Liver (tissue), 9 donors: ENCODE data around the gene GAS2L3. TPM values are rescaled to one million over a fixed set of nuclear protein-coding genes. Genes with fewer than 3 reads are reported as not detected.

Source experiments
- DNase-seq: peaks from one replicate; pipeline ENCODE4 v3.0.0-alpha.2; 2017; ENCODE audit warnings: low spot score
- H3K27ac ChIP-seq, 2 donors: one replicate each; pipeline ENCODE4 v1.7.0; 2013; ENCODE audit warnings: inconsistent platforms in 2 of 2, low read length in 2 of 2, control low read depth in 1 of 2, low read depth in 1 of 2, mild to moderate bottlenecking in 1 of 2
- H3K27me3 ChIP-seq, 4 donors: one replicate each; pipeline versions ENCODE4 v1.6.1 to v1.7.0; 2013; ENCODE audit warnings: low read length in 3 of 4, inconsistent platforms in 1 of 4, mild to moderate bottlenecking in 1 of 4, moderate library complexity in 1 of 4; ENCODE audit not compliant: control insufficient read depth in 4 of 4, insufficient read depth in 4 of 4
- H3K36me3 ChIP-seq, 4 donors: one replicate each; pipeline versions ENCODE4 v1.6.1 to v1.7.0; 2013; ENCODE audit warnings: low read length in 3 of 4, mild to moderate bottlenecking in 3 of 4, low read depth in 1 of 4, moderate library complexity in 1 of 4; ENCODE audit not compliant: control insufficient read depth in 4 of 4, insufficient read depth in 3 of 4
- H3K4me1 ChIP-seq, 4 donors: one replicate each; pipeline versions ENCODE4 v1.6.1 to v1.7.0; 2013; ENCODE audit warnings: low read length in 3 of 4, mild to moderate bottlenecking in 3 of 4, moderate library complexity in 1 of 4; ENCODE audit not compliant: control insufficient read depth in 4 of 4, insufficient read depth in 4 of 4
- H3K4me3 ChIP-seq, 3 donors: one replicate each; pipeline versions ENCODE4 v1.6.1 to v1.7.0; 2013; ENCODE audit warnings: low read length in 3 of 3, control low read depth in 1 of 3, low read depth in 1 of 3, mild to moderate bottlenecking in 1 of 3
- H3K9ac ChIP-seq, 2 donors: one replicate each; pipeline ENCODE4 v1.7.0; 2013; ENCODE audit warnings: low read length in 2 of 2, mild to moderate bottlenecking in 2 of 2, moderate library complexity in 2 of 2, control low read depth in 1 of 2, low read depth in 1 of 2
- H3K9me3 ChIP-seq, 4 donors: one replicate each; pipeline versions ENCODE4 v1.6.1 to v1.7.0; 2013; ENCODE audit warnings: low read length in 3 of 4; ENCODE audit not compliant: control insufficient read depth in 4 of 4
- CTCF ChIP-seq: fragments of 150-350 bp; IDR thresholded peaks from 2 replicates; pipeline ENCODE4 v1.5.1; 2017; ENCODE audit warnings: improper control_type of control experiment, low read depth, low read length; ENCODE audit not compliant: missing input control
- EGR1 ChIP-seq, 2 donors: IDR thresholded peaks; 2 replicates each; pipeline ENCODE4 v1.6.1; 2016 to 2018; ENCODE audit warnings: antibody characterized with exemption in 2 of 2, low read depth in 2 of 2
- FOXA1 ChIP-seq: IDR thresholded peaks from 2 replicates; pipeline ENCODE4 v1.6.1; 2016; ENCODE audit warnings: antibody characterized with exemption
- FOXA2 ChIP-seq: IDR thresholded peaks from 2 replicates; pipeline ENCODE4 v1.6.1; 2016; ENCODE audit warnings: antibody characterized with exemption
- GABPA ChIP-seq, 2 donors: IDR thresholded peaks in 1 of 2; conservative IDR thresholded peaks in 1 of 2; 2 replicates each; pipeline ENCODE4 v1.6.1; 2016; ENCODE audit warnings: antibody characterized with exemption in 2 of 2, mild to moderate bottlenecking in 1 of 2, moderate library complexity in 1 of 2
- HNF4A ChIP-seq, 2 donors: conservative IDR thresholded peaks; 2 replicates each; pipeline ENCODE4 v1.6.1; 2016; ENCODE audit warnings: antibody characterized with exemption in 2 of 2, mild to moderate bottlenecking in 2 of 2
- HNF4G ChIP-seq: IDR thresholded peaks from 2 replicates; pipeline ENCODE4 v1.6.1; 2016; ENCODE audit warnings: antibody characterized with exemption
- JUND ChIP-seq, 2 donors: IDR thresholded peaks; 2 replicates each; pipeline ENCODE4 v1.6.1; 2016; ENCODE audit warnings: antibody characterized with exemption in 2 of 2
- MAX ChIP-seq: IDR thresholded peaks from 2 replicates; pipeline ENCODE4 v1.6.1; 2016; ENCODE audit warnings: antibody characterized with exemption
- NR2F2 ChIP-seq: IDR thresholded peaks from 2 replicates; pipeline ENCODE4 v1.6.1; 2016; ENCODE audit warnings: antibody characterized with exemption
- RAD21 ChIP-seq, 2 donors: IDR thresholded peaks; 2 replicates each; pipeline ENCODE4 v1.6.1; 2016; ENCODE audit warnings: antibody characterized with exemption in 2 of 2, mild to moderate bottlenecking in 2 of 2
- REST ChIP-seq: IDR thresholded peaks from 2 replicates; pipeline ENCODE4 v1.6.1; 2016; ENCODE audit warnings: antibody characterized with exemption, mild to moderate bottlenecking
- RXRA ChIP-seq, 2 donors: IDR thresholded peaks; 2 replicates each; pipeline ENCODE4 v1.6.1; 2017 to 2018; ENCODE audit warnings: antibody characterized with exemption in 2 of 2, mild to moderate bottlenecking in 1 of 2
- SP1 ChIP-seq: IDR thresholded peaks from 2 replicates; pipeline ENCODE4 v1.6.1; 2018; ENCODE audit warnings: antibody characterized with exemption, mild to moderate bottlenecking
- WGBS: extraction: QIAGEN DNeasy Blood & Tissue Kit; methylation state at CpG from one replicate; pipeline ENCODE4 v1.1.7; 2013; 5-methylcytosine and 5-hydroxymethylcytosine counted together
- polyA plus RNA-seq, 2 donors: library from polyadenylated mRNA; stranded (reverse) in 1 of 2; unstranded in 1 of 2; fragments of 200-250 nt in 1 of 2; fragments of >200 nt in 1 of 2; fragmentation: Nextera tagmentation in 1 of 2; extraction: Ambion mirVana in 1 of 2; gene quantifications; one replicate each; pipeline versions ENCODE4 v1.2.1 to v1.2.3, GENCODE V29; 2013 to 2015
- total RNA-seq, 2 donors: library from RNA; depleted of rRNA; stranded (reverse); fragments of >200 nt; gene quantifications; one replicate each; pipeline ENCODE4 v1.2.3, GENCODE V29; 2014
- donor health status: healthy.
- donor health status: healthy.
- donor health status: healthy.
- donor health status: healthy.
- donor health status: healthy.

The GAS2L3 gene
- total and polyA plus RNA-seq, 4 donors = 0.76 to 17.6 (median 2.4) TPM

- H3K27me3 ChIP-seq = no peaks in the 10 kb centered on the region
- no peak for DNase-seq
- no peak overlapping the region for H3K27ac ChIP-seq
- H3K9me3 ChIP-seq = no peaks in the 10 kb centered on the region
- no peaks in the 10 kb centered on the region for H3K4me1 ChIP-seq
- H3K36me3 ChIP-seq = peaks cover 0 to 13% (median 4%) of the 10 kb centered on the region in 4 donors
- TF ChIP-seq MAX (no peak), RAD21 (IDR thresholded peaks at IDR 0.05) (no peak), GABPA (IDR thresholded peaks at IDR 0.05 in 1 of 2, conservative IDR thresholded peaks at IDR 0.05 in 1 of 2) (no peak), RXRA (IDR thresholded peaks at IDR 0.05) (no peak), EGR1 (IDR thresholded peaks at IDR 0.05; ENCODE audit: low read depth in 2 of 2) (no peak), HNF4A (conservative IDR thresholded peaks at IDR 0.05) (no peak), REST (no peak), FOXA2 (no peak), HNF4G (no peak), CTCF (no peak), FOXA1 (no peak), SP1 (no peak), NR2F2 (no peak), JUND (IDR thresholded peaks at IDR 0.05) (no peak)
- H3K4me3 ChIP-seq = no peak overlapping the region
- 48% methylated on average over 3 of the region's 3 CpGs for WGBS
- H3K9ac ChIP-seq = no peak overlapping the region
These were observed 7.4 kb upstream of the GAS2L3 start for GRCh38 chr12:100565987-100566545.

DNA sequence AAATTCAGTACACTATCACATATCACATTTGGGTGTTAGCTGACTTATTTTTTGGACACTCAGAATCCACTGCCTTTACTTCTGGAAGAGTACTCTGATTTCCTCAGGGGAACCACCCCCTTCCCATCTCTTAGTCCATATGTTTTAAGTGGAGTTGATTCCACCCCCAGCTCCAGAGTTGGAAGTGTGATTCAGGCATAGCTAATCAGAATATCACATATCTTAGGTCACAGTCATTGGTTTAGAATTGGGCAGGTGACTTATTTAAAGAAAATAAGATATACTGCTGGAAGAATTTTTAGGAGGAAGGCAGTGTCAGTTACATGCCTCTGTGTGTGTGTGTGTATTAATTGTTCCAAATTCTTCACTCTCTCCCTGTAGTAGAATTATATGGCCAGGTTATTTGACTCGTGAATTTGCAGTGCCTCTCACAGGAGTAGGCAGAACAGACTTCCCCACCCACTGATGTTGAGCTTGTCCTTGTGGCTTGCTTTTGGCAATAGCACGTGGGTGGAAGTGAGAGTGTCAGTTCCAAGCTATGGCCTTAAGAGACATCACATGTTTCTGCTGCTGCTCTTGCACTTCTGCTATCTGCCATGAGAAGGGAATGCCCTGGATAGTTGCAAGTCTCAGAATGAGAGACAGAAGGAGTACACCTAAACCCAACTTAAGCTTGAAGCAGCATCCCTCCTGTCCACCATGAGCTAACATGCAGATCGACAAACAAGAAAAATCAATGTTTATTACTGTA is 6.4 kb upstream of the GAS2L3 start:
- H3K9ac ChIP-seq = no peak overlapping the region
- WGBS = 24% methylated on average over 3 of the region's 3 CpGs
- H3K27me3 ChIP-seq = no peaks in the 10 kb centered on the region
- H3K36me3 ChIP-seq = peaks cover 0 to 9% (median 4%) of the 10 kb centered on the region in 4 donors
- H3K4me1 ChIP-seq = no peaks in the 10 kb centered on the region
- H3K9me3 ChIP-seq = no peaks in the 10 kb centered on the region
- DNase-seq = no peak
- TF ChIP-seq MAX (peak; percentile 62), CTCF (no peak)
- H3K4me3 ChIP-seq = no peak overlapping the region
- H3K27ac ChIP-seq = no peak overlapping the region
